OCI-LY1 (cell line): Measurements from ENCODE around the gene MTX2.

Experiments
- H2AFZ ChIP-seq: fragments of 200-600 bp; sonication (generic), shearing (Covaris generic); 2 replicates; pipeline ENCODE4 v1.6.0; 2014; ENCODE audit warnings: antibody characterized with exemption, mild to moderate bottlenecking, low read length
- H3F3A ChIP-seq: fragments of 200-600 bp; sonication (generic), shearing (Covaris generic); 2 replicates; pipeline ENCODE4 v1.6.0; 2014; ENCODE audit warnings: mild to moderate bottlenecking, antibody characterized with exemption, low read length, moderate library complexity; ENCODE audit not compliant: insufficient read depth
- H3K27ac ChIP-seq: fragments of 200-600 bp; sonication (generic); 2 replicates; pipeline ENCODE4 v1.5.1; 2014; ENCODE audit warnings: low read length, mixed run types, mild to moderate bottlenecking, low read depth; ENCODE audit not compliant: poor library complexity, severe bottlenecking
- H3K27me3 ChIP-seq: fragments of 200-600 bp; sonication (generic); 2 replicates; pipeline ENCODE4 v1.6.0; 2014; ENCODE audit warnings: antibody characterized with exemption, mild to moderate bottlenecking, low read length, moderate library complexity; ENCODE audit not compliant: insufficient read depth
- H3K36me3 ChIP-seq: fragments of 200-600 bp; sonication (generic); 2 replicates; pipeline ENCODE4 v1.6.1; 2014; ENCODE audit warnings: mild to moderate bottlenecking, antibody characterized with exemption, low read length, moderate library complexity, mixed read lengths; ENCODE audit not compliant: insufficient read depth
- H3K4me1 ChIP-seq: fragments of 200-600 bp; sonication (generic); 2 replicates; pipeline ENCODE4 v1.5.1; 2014; ENCODE audit warnings: mild to moderate bottlenecking, low read length, moderate library complexity; ENCODE audit not compliant: insufficient read depth, severe bottlenecking
- H3K4me2 ChIP-seq: fragments of 200-600 bp; sonication (generic), shearing (Covaris generic); 2 replicates; pipeline ENCODE4 v1.6.1; 2014; ENCODE audit warnings: low read length
- H3K4me3 ChIP-seq: fragments of 200-600 bp; sonication (generic); 2 replicates; pipeline ENCODE4 v1.5.1; 2014; ENCODE audit warnings: low read length, low read depth, mild to moderate bottlenecking, mixed read lengths; ENCODE audit not compliant: poor library complexity, severe bottlenecking
- H3K79me2 ChIP-seq: fragments of 200-600 bp; shearing (Covaris generic); 2 replicates; pipeline ENCODE4 v1.6.1; 2016; ENCODE audit warnings: mixed run types, low read length, mixed read lengths; ENCODE audit not compliant: insufficient read depth
- H3K9ac ChIP-seq: fragments of 200-600 bp; sonication (generic), shearing (Covaris generic); 2 replicates; pipeline ENCODE4 v1.6.1; 2014; ENCODE audit warnings: mild to moderate bottlenecking, low read length, mixed read lengths
- H3K9me2 ChIP-seq: fragments of 200-600 bp; sonication (generic), shearing (Covaris generic); 2 replicates; pipeline ENCODE4 v1.6.1; 2014; ENCODE audit warnings: low read depth, mild to moderate bottlenecking, low read length, mixed read lengths
- H3K9me3 ChIP-seq: fragments of 200-600 bp; shearing (Covaris generic); 2 replicates; pipeline ENCODE4 v1.6.1; 2014; ENCODE audit warnings: low read length, mixed read lengths
- H4K20me1 ChIP-seq: fragments of 200-600 bp; sonication (generic), shearing (Covaris generic); 2 replicates; pipeline ENCODE4 v1.6.0; 2016; ENCODE audit warnings: mild to moderate bottlenecking, low read length; ENCODE audit not compliant: insufficient read depth
- CTCF ChIP-seq: fragments of 200-600 bp; sonication (generic), shearing (Covaris generic); IDR thresholded peaks from 2 replicates; pipeline ENCODE4 v1.5.1; 2017; ENCODE audit warnings: mild to moderate bottlenecking, antibody characterized with exemption, low read length, moderate library complexity, mixed read lengths
- EZH2 ChIP-seq: fragments of 200-600 bp; sonication (generic), shearing (Covaris generic); IDR thresholded peaks from 2 replicates; pipeline ENCODE4 v1.8.0; 2017; ENCODE audit warnings: borderline replicate concordance, mixed run types, mild to moderate bottlenecking, antibody characterized with exemption, low read length, moderate library complexity, mixed read lengths

The MTX2 gene

DNA sequence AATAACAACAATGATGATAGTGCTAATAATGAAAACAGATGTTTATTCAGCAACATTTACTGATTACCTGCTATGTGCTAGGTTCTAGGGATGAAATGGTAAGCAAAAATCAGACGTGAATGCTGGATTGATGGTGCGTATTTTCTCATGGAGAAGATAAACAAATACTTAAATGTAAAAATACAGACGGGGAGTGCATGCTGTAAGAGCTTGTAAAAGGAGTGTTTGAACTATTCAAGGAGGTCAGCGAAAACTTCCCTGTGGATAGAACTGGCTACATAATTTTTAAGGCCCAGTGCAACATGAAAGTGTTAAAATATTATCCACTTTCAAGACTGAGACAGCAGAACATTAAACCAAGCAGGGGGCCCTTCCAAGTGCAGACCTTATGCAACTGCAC, 22.1 kb downstream of the MTX2 start:
- H4K20me1 ChIP-seq: no peaks in the 10 kb centered on the region
- no peak overlapping the region for H3K27ac ChIP-seq
- H3K4me2 ChIP-seq: no peak overlapping the region

DNA sequence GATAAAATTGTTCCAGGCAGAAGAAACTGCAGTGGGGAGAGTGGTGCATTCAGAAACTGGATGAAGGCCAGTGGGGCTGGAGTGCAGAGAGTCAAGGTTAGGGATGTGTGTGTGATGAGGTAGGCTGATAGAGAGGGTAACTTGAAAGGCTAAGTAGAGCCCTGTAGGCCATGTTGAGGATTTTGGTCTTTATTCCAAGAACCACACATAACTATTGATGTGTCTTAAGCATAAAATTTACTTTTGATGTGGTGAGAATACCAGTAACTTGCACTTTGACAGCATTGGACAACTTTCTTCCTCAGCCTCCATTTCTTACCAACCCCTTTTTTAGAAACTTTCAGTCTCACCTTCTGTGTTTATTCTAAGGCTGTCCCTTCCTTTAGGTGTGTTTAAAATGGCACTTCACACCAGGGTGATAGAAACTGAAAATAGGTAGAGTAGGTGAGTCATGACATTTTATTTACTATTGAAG, 22.6 kb downstream of the MTX2 start:
- H3K9me3 ChIP-seq: no peaks in the 10 kb centered on the region
- H3K27ac ChIP-seq: no peak overlapping the region
- H3F3A ChIP-seq: no peaks in the 10 kb centered on the region
- H3K36me3 ChIP-seq: no peaks in the 10 kb centered on the region
- H3K9ac ChIP-seq: no peak overlapping the region
- no peaks in the 10 kb centered on the region for H3K9me2 ChIP-seq
- H3K79me2 ChIP-seq: peaks cover 27% of the 10 kb centered on the region
- H4K20me1 ChIP-seq: no peaks in the 10 kb centered on the region
- H3K4me3 ChIP-seq: no peak overlapping the region
- no peak overlapping the region for H2AFZ ChIP-seq
- peaks cover 10% of the 10 kb centered on the region for H3K4me1 ChIP-seq
- H3K27me3 ChIP-seq: no peaks in the 10 kb centered on the region
- H3K4me2 ChIP-seq: no peak overlapping the region
- TF ChIP-seq CTCF: no peak
- TF ChIP-seq EZH2: no peak

More for the DNA sequence above, 22.1 kb downstream of the MTX2 start:
- peaks cover 28% of the 10 kb centered on the region for H3K79me2 ChIP-seq
- TF ChIP-seq CTCF: no peak
- H3K4me3 ChIP-seq: no peak overlapping the region
- no peaks in the 10 kb centered on the region for H3K9me2 ChIP-seq
- H3F3A ChIP-seq: no peaks in the 10 kb centered on the region
- H3K36me3 ChIP-seq: no peaks in the 10 kb centered on the region
- no peaks in the 10 kb centered on the region for H3K9me3 ChIP-seq
- H3K4me1 ChIP-seq: peaks cover 10% of the 10 kb centered on the region
- no peak overlapping the region for H2AFZ ChIP-seq
- no peaks in the 10 kb centered on the region for H3K27me3 ChIP-seq
- H3K9ac ChIP-seq: no peak overlapping the region

DNA sequence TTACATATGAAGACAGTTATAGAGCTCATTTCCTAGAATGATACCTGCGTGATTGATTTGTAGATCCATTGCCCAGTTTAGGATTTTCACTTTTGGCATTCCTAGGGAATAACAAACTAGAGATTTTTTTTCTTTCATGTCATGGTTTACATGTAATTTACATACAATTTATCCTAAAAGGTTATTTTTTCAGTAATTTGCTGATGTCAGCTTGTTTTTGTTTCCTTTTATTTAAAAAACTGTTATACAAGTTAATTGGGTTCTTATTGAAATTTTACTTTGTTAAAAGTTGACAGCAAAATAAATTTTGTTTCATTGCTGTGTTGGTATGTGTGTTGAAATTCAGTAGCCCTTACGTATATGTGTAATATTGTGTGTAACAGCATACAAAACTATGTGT, 23.4 kb downstream of the MTX2 start:
- Histone ChIP-seq H3F3A (no peaks in the 10 kb centered on the region), H4K20me1 (no peaks in the 10 kb centered on the region), H3K27ac (no peak overlapping the region), H3K4me1 (peaks cover 10% of the 10 kb centered on the region), H2AFZ (no peak overlapping the region), H3K79me2 (peaks cover 21% of the 10 kb centered on the region), H3K9me2 (no peaks in the 10 kb centered on the region), H3K27me3 (no peaks in the 10 kb centered on the region), H3K9ac (no peak overlapping the region), H3K4me3 (no peak overlapping the region), H3K9me3 (no peaks in the 10 kb centered on the region), H3K4me2 (no peak overlapping the region), H3K36me3 (no peaks in the 10 kb centered on the region)
- no peak for TF ChIP-seq CTCF
- TF ChIP-seq EZH2: no peak
